Keratinocyte (primary cell): ENCODE measurements around the gene VASH2. TPM values are rescaled to one million over a fixed set of nuclear protein-coding genes. Genes with fewer than 3 reads are reported as not detected.

Experiments
- DNase-seq: peaks from one replicate; pipeline ENCODE4 v3.0.0-alpha.2; 2011; ENCODE audit warnings: low read depth, missing footprints, low spot score
- FAIRE-seq: peaks from 2 replicates; lab custom pipeline; 2011; peaks lifted over from hg19 to GRCh38; lab: Jason Lieb, UNC
- H2AFZ ChIP-seq: 2 replicates; pipeline ENCODE4 v1.6.0; 2012; ENCODE audit warnings: low read length, control low read depth, inconsistent platforms; ENCODE audit not compliant: control insufficient read depth
- H3K27ac ChIP-seq: 2 replicates; pipeline ENCODE4 v1.5.1; 2011; ENCODE audit warnings: low read length; ENCODE audit not compliant: control insufficient read depth, insufficient read depth
- H3K27me3 ChIP-seq: 3 replicates; pipeline ENCODE4 v1.6.0; 2011; ENCODE audit warnings: low read length; ENCODE audit not compliant: control insufficient read depth, insufficient read depth; ENCODE audit errors: extremely low read depth
- H3K36me3 ChIP-seq, 2 experiments: 2 replicates in 1 of 2; 3 replicates in 1 of 2; pipeline ENCODE4 v1.5.1; 2011; ENCODE audit warnings: low read length in 2 of 2, mild to moderate bottlenecking in 1 of 2; ENCODE audit not compliant: control insufficient read depth in 2 of 2, insufficient read depth in 2 of 2; ENCODE audit errors: extremely low read depth in 1 of 2
- H3K4me1 ChIP-seq: 3 replicates; pipeline ENCODE4 v1.5.1; 2011; ENCODE audit warnings: low read length; ENCODE audit not compliant: control insufficient read depth, insufficient read depth; ENCODE audit errors: extremely low read depth
- H3K4me2 ChIP-seq: 3 replicates; pipeline ENCODE4 v1.6.0; 2011; ENCODE audit warnings: low read depth, low read length; ENCODE audit not compliant: control insufficient read depth, insufficient read depth; ENCODE audit errors: extremely low read depth
- H3K4me3 ChIP-seq, 3 experiments: fragments of 200-600 bp in 1 of 3; sonication (generic) in 1 of 3; 2 replicates in 2 of 3; 3 replicates in 1 of 3; pipeline ENCODE4 v1.5.1; 2011 to 2016; ENCODE audit warnings: low read length in 3 of 3, mild to moderate bottlenecking in 3 of 3, control low read depth in 2 of 3, inconsistent platforms in 1 of 3, low read depth in 1 of 3, mixed read lengths in 1 of 3, mixed run types in 1 of 3, moderate library complexity in 1 of 3; ENCODE audit not compliant: control insufficient read depth in 2 of 3, insufficient read depth in 2 of 3; ENCODE audit errors: extremely low read depth in 1 of 3
- H3K79me2 ChIP-seq: 2 replicates; pipeline ENCODE4 v1.6.0; 2012; ENCODE audit warnings: low read length; ENCODE audit not compliant: control insufficient read depth, insufficient read depth
- H3K9ac ChIP-seq: 3 replicates; pipeline ENCODE4 v1.6.0; 2011; ENCODE audit warnings: low read length; ENCODE audit not compliant: control insufficient read depth, insufficient read depth; ENCODE audit errors: extremely low read depth
- H3K9me1 ChIP-seq: 3 replicates; pipeline ENCODE4 v1.6.0; 2011; ENCODE audit warnings: low read length; ENCODE audit not compliant: control insufficient read depth, insufficient read depth; ENCODE audit errors: extremely low read depth
- H3K9me3 ChIP-seq: 2 replicates; pipeline ENCODE4 v1.5.1; 2012; ENCODE audit warnings: low read depth, low read length; ENCODE audit not compliant: control insufficient read depth
- H4K20me1 ChIP-seq: 3 replicates; pipeline ENCODE4 v1.6.0; 2011; ENCODE audit warnings: low read length; ENCODE audit not compliant: control insufficient read depth, insufficient read depth; ENCODE audit errors: extremely low read depth
- EZH2 ChIP-seq: IDR thresholded peaks from one replicate; pipeline ENCODE4 v1.6.1; 2012; ENCODE audit warnings: inconsistent platforms, mild to moderate bottlenecking, low read length, moderate library complexity
- dilution Hi-C: fragments of 300-500 bp; cut with MboI; formaldehyde crosslinking; loops from one replicate; pipeline ENCODE4 v1.7.0; 2020; ENCODE audit warnings: low sequenced_read_pairs; ENCODE audit not compliant: extremely low pct_ligation_motif_present
- polyA plus RNA-seq, 5 experiments: library from polyadenylated mRNA; depleted of rRNA in 3 of 5; stranded (reverse) in 3 of 5; stranded (forward) in 1 of 5; unstranded in 1 of 5; fragments of >200 nt; gene quantifications; 1 replicate in 1 of 5; 2 replicates in 3 of 5; 3 replicates in 1 of 5; pipeline versions ENCODE4 v1.2.1 to v1.2.3, GENCODE V29; 2011 to 2012; ENCODE audit warnings: missing spikeins in 2 of 5, low read depth in 1 of 5, low replicate concordance in 1 of 5
- TF ChIP-seq, protein P1 (sequence below), 3 experiments: IDR thresholded peaks in 1 of 3; conservative IDR thresholded peaks in 1 of 3; optimal IDR thresholded peaks in 1 of 3; 2 replicates in 2 of 3; 3 replicates in 1 of 3; pipeline versions ENCODE3 to v1.5.1; 2011; ENCODE audit warnings: low read length in 3 of 3, mild to moderate bottlenecking in 3 of 3, moderate library complexity in 2 of 3, control low read depth in 1 of 3, inconsistent platforms in 1 of 3; ENCODE audit not compliant: insufficient read depth in 2 of 3; ENCODE audit errors: extremely low read depth in 1 of 3

VASH2 gene
- polyA plus RNA-seq, 1 donor (not counting 4 experiments of a cell fraction or from before 2014, with no cell fraction given) = 0.04 TPM

DNA sequence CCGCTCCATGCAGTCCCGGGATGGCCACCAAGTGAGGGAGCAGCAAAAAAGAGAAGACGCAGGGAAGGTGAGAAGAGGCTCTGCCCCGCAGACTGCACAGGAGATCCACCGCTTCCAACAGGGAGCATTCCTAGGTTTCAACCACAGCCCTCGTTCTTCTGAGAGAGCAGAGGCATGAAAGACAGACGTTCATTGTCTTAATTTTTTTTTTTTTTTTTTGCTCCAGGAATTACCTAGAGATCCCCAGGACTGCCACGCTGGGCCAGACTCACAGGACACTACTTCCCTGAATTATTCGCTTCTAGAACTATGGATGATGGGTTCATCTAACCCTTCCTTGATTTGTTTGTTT is 33.2 kb upstream of the VASH2 start:
- no peaks in the 10 kb centered on the region for H3K9me1 ChIP-seq
- no peaks in the 10 kb centered on the region for H3K4me1 ChIP-seq
- DNase-seq (no peak), FAIRE-seq (no peak)
- no peak overlapping the region for H3K9ac ChIP-seq
- peak overlapping the region; percentile 73 for H2AFZ ChIP-seq
- H3K9me3 ChIP-seq = no peaks in the 10 kb centered on the region
- TF ChIP-seq, protein P1, sequence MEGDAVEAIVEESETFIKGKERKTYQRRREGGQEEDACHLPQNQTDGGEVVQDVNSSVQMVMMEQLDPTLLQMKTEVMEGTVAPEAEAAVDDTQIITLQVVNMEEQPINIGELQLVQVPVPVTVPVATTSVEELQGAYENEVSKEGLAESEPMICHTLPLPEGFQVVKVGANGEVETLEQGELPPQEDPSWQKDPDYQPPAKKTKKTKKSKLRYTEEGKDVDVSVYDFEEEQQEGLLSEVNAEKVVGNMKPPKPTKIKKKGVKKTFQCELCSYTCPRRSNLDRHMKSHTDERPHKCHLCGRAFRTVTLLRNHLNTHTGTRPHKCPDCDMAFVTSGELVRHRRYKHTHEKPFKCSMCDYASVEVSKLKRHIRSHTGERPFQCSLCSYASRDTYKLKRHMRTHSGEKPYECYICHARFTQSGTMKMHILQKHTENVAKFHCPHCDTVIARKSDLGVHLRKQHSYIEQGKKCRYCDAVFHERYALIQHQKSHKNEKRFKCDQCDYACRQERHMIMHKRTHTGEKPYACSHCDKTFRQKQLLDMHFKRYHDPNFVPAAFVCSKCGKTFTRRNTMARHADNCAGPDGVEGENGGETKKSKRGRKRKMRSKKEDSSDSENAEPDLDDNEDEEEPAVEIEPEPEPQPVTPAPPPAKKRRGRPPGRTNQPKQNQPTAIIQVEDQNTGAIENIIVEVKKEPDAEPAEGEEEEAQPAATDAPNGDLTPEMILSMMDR (optimal IDR thresholded peaks at IDR 0.05 in 1 of 3, IDR thresholded peaks at IDR 0.05 in 1 of 3, conservative IDR thresholded peaks at IDR 0.05 in 1 of 3; ENCODE audit: extremely low read depth in 1 of 3, insufficient read depth in 2 of 3, low read length in 3 of 3) = no peak
- no peak for TF ChIP-seq EZH2
- H3K4me2 ChIP-seq = peak overlapping the region; percentile 27
- dilution Hi-C loops = no loop called here
- peak overlapping the region in 1 of 3 experiments; percentile 34 for H3K4me3 ChIP-seq
- H3K27me3 ChIP-seq = no peaks in the 10 kb centered on the region
- no peaks in the 10 kb centered on the region for H3K79me2 ChIP-seq
- H3K36me3 ChIP-seq = no peaks in the 10 kb centered on the region
- no peak overlapping the region for H3K27ac ChIP-seq
- no peaks in the 10 kb centered on the region for H4K20me1 ChIP-seq

DNA sequence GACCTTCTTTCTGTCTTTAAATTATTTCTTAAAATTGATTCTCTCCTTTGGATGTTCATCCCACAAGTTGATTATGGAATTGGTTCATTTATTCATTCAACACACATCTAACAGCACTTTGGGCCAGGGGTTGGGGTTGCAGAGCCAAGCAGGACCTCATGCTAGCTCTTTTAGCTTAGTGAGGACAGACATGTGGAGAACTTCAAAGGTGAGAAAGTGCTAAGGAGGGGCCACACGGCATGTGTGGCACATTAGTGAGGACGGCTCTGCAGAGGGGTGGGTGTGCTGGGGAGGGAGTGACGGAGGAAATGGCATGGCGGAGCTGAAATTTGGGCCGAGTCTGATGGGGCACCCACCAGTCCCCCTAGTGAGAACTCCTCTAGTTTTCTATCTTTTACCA is 32.5 kb upstream of the VASH2 start:
- Histone ChIP-seq H3K27me3 (no peaks in the 10 kb centered on the region), H3K79me2 (no peaks in the 10 kb centered on the region), H3K36me3 (no peaks in the 10 kb centered on the region), H4K20me1 (no peaks in the 10 kb centered on the region), H3K9ac (no peak overlapping the region), H3K4me1 (no peaks in the 10 kb centered on the region), H3K4me3 (no peak overlapping the region), H3K9me1 (no peaks in the 10 kb centered on the region), H3K27ac (no peak overlapping the region), H2AFZ (no peak overlapping the region), H3K9me3 (no peaks in the 10 kb centered on the region), H3K4me2 (no peak overlapping the region)
- no peak for FAIRE-seq
- dilution Hi-C loops = no loop called here
- TF ChIP-seq EZH2 = no peak
- TF ChIP-seq, protein P1 (optimal IDR thresholded peaks at IDR 0.05 in 1 of 3, IDR thresholded peaks at IDR 0.05 in 1 of 3, conservative IDR thresholded peaks at IDR 0.05 in 1 of 3; ENCODE audit: extremely low read depth in 1 of 3, insufficient read depth in 2 of 3, low read length in 3 of 3) = no peak
- no peak for DNase-seq
